ENCODE data around the gene UFSP1. TPM values are rescaled to one million over a fixed set of nuclear protein-coding genes. Genes with fewer than 3 reads are reported as not detected.

Gene UFSP1
- total RNA-seq, 1 experiment from 2014 or later: 4.8 TPM

GRCh38 chr7:100888291-100888987 lies 1.1 kb downstream of the UFSP1 start (continued):
- TF ChIP-seq ZNF219 (CRISPR knock-in tag; IDR thresholded peaks at IDR 0.05; ENCODE audit: borderline replicate concordance) (no peak), ATF1 (CRISPR knock-in tag; IDR thresholded peaks at IDR 0.05) (no peak), E2F1 (CRISPR knock-in tag; IDR thresholded peaks at IDR 0.05) (no peak), ZBTB43 (CRISPR knock-in tag; IDR thresholded peaks at IDR 0.05) (no peak)

GRCh38 chr7:100887516-100888290 lies 1.8 kb downstream of the UFSP1 start:
- Mint-ChIP-seq H3K36me3 (peaks cover 57% of the 10 kb centered on the region), H3K4me3 (peak overlapping the region; percentile 74), H3K27me3 (ENCODE audit: low read depth) (no peaks in the 10 kb centered on the region), H3K9me3 (no peaks in the 10 kb centered on the region), H3K4me1 (peaks cover 41% of the 10 kb centered on the region), H3K27ac (peak overlapping the region; percentile 89)
- ATAC-seq (no peak), DNase-seq (ENCODE audit: low spot score) (no peak)
- TF ChIP-seq JAZF1 (CRISPR knock-in tag; IDR thresholded peaks at IDR 0.05) (no peak), NFE2L1 (CRISPR knock-in tag; IDR thresholded peaks at IDR 0.05) (0 out of 2 replicates have a peak, but pooled peaks have one; percentile 22)
- POLR2A ChIA-PET: interaction anchor here (0.9 to 6.2 kb wide), 2 partner anchors 13 to 84 kb away, joined by 3 to 71 read pairs; partner anchors contain the start of gene SRRT
- CTCF ChIA-PET: interaction anchor here (0.9 to 2.1 kb wide), 4 partner anchors 13 to 87 kb away, joined by 3 to 6 read pairs (median 4); partner anchors contain the start of genes SLC12A9 and SRRT

GRCh38 chr7:100886936-100887515 lies 2.5 kb downstream of the UFSP1 start:
- TF ChIP-seq CREM (CRISPR knock-in tag; IDR thresholded peaks at IDR 0.05): no peak
- TF ChIP-seq ATF2 (CRISPR knock-in tag; IDR thresholded peaks at IDR 0.05; ENCODE audit: borderline replicate concordance, low read depth): no peak
- TF ChIP-seq ZMAT4 (CRISPR knock-in tag; IDR thresholded peaks at IDR 0.05): no peak
- TF ChIP-seq ZNF423 (CRISPR knock-in tag; IDR thresholded peaks at IDR 0.05): no peak
- TF ChIP-seq RORB (CRISPR knock-in tag; IDR thresholded peaks at IDR 0.05): no peak
- no peak for TF ChIP-seq ATF1 (CRISPR knock-in tag; IDR thresholded peaks at IDR 0.05)
- no peak for TF ChIP-seq ZNF532 (CRISPR knock-in tag; IDR thresholded peaks at IDR 0.05; ENCODE audit: borderline replicate concordance)
- TF ChIP-seq ZNF671 (CRISPR knock-in tag; IDR thresholded peaks at IDR 0.05): no peak
- no peak for TF ChIP-seq JAZF1 (CRISPR knock-in tag; IDR thresholded peaks at IDR 0.05)
- TF ChIP-seq NFE2L1 (CRISPR knock-in tag; IDR thresholded peaks at IDR 0.05): no peak
- TF ChIP-seq ZNF219 (CRISPR knock-in tag; IDR thresholded peaks at IDR 0.05; ENCODE audit: borderline replicate concordance): no peak
- TF ChIP-seq ZBTB21 (CRISPR knock-in tag; IDR thresholded peaks at IDR 0.05; ENCODE audit: borderline replicate concordance): no peak
- H3K27me3 Mint-ChIP-seq (ENCODE audit: low read depth): no peaks in the 10 kb centered on the region
- H3K36me3 Mint-ChIP-seq: peaks cover 63% of the 10 kb centered on the region
- CTCF ChIA-PET: interaction anchor here (1.0 to 2.1 kb wide), 4 partner anchors 12 to 86 kb away, joined by 3 to 6 read pairs (median 5); partner anchors contain the start of gene SRRT
- peak overlapping the region; percentile 70 for H3K27ac Mint-ChIP-seq
- peaks cover 36% of the 10 kb centered on the region for H3K4me1 Mint-ChIP-seq
- no peak overlapping the region for H3K4me3 Mint-ChIP-seq
- ATAC-seq (no peak), DNase-seq (ENCODE audit: low spot score) (no peak)
- POLR2A ChIA-PET: interaction anchor here (0.5 to 6.2 kb wide), 3 partner anchors 12 to 330 kb away, joined by 3 to 71 read pairs (median 3); partner anchors contain the start of genes PLOD3 and SRRT
- no peaks in the 10 kb centered on the region for H3K9me3 Mint-ChIP-seq
